ENCODE results near the gene FYB2.

FYB2 gene

DNA sequence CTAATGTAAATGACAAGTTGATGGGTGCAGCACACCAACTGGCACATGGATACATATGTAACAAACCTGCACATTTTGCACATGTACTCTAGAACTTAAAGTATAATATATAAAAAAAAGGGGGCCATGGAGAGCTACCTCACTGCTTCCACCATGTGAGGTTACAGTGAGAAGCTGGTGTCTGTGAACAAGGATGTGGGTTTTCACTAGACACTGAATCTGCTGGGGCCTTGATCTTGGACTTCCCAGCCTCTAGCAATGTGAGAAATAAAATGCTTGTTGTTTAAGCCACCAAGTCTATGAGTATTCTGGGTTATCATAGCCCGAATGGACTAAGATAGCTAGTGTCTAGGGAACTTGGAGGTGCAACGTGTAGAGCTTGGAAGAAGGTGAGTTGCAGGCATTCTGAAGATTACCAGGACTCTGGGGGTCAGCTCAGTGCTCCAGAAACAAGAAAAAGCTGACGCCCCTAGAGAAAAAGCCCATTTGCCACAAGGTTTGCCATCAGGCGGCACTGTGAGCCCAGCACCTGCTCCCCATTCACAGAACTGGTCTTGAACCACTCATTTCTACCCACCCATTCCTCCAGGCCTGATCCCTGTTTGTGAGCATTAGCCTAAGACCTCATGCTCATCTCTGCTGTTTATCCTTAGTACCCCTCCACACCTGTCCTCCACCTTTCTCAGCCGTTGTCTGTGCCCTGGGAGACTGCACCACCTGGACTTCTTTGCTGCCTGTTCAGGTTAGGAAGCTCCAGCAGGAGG lies 15.1 kb upstream of the FYB2 start:
- DNase-seq, result no peak

DNA sequence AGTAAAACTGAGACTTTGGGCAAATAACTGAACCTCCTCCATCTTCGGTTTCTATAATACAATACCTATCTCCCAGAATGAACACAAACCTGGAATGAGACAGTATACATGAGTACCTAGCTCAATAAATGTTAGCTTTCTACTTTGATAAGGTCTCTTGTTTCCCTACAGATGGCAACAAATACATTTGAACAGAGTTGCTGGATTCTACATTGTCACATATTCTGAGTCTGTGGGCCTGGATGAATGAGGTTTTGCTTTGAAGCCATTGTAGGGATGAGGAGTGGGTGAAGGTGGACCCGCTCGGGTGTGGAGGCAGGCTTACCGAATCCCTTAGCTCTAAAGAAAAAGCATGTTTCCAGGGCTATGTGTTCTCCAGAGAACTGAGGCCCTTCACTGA lies 13.9 kb upstream of the FYB2 start:
- DNase-seq, result no peak

DNA sequence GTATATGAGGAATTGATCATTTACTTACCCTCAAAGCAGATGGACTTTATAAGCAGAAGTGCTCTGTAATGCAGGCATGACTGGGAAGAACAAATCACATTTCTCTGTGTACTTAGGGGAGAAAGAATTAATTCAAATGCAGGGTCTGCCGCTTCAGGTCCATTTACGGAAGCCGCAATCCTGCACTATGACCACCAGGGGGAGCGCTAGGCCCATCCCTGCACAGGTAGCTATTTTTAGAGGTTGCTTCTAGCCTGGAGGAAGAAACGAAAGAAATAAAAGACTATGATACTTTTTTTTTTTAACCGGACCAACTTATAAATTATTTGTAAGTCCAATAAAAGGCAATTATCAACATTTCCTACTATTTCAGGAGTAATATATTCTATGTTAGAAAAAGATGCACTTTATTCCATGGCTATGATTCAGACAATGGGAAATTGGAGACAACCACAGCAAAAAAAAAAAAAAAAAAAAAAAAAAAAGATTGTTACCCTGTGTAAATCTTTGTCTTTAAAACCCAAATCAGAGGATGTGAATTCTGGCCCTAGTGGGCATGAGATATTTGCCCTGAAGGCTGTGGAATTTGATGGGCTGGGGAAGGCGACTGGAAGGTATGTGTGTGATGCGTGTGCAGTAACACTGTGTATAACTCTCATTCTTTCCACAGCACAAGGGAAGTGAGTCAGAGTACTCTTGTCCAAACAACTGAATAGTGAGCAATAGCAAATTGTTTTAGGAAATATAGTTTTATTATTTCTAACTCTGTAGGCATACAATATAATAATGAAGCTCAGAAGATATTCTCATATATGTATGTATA lies 12.9 kb upstream of the FYB2 start:
- DNase-seq, result peak; percentile 15 to 42 (median 36)

DNA sequence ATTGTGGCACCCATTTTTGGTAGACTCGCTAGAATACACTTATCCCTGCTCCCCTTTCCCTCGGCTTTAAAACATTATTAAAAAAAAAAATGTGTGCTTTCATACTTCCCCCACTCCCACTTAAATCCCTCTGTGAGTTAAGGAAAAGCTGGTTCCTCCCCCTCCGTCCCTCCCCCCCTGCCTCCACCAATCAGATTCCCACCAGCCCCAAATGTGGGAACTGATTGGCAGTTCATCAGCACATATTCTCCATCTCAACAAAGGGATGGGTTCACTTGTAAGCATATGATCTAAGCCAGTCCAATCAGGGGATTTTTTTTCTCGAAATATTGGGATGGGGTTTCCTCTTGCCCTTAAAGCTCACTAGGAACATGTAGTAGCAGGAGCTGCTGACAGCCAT lies 10.8 kb upstream of the FYB2 start:
- DNase-seq, result no peak

DNA sequence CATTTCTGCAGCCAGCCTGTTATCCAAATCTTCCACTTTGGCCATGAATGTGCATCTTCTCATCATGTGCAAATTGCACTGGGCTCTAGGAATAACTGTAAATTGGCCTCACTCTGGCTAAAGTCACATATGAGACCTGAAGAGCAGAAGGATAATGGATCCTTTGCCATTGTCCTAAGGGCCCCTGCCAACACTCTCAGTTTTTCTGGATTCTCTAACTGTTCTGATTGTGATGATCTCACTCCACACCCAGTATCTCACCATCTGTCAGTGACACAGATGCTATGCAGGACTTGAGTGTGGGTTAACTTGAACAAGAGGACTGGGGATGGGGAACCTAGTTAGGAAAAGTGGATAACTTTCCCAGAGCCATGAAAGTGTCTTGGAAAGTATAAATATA lies 8.5 kb upstream of the FYB2 start:
- no peak for DNase-seq

DNA sequence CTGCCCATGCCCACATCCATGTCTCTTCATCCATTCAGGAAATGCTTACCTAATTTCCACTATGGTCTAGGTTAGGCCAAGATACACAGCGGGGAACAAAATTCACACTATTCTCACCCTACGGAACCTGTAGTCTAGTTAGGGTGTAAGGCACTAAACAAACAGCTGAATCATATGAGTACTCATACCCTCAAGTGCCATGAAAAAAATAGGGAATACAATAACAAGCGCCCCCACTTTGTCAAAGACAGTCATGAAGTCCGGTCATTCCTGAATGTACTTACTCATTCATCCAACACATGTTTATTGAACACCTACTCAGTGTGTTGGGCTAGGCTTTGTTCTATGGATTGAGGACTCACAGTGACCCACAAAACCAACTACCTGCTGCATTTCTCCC lies 6.2 kb upstream of the FYB2 start:
- DNase-seq, result no peak

DNA sequence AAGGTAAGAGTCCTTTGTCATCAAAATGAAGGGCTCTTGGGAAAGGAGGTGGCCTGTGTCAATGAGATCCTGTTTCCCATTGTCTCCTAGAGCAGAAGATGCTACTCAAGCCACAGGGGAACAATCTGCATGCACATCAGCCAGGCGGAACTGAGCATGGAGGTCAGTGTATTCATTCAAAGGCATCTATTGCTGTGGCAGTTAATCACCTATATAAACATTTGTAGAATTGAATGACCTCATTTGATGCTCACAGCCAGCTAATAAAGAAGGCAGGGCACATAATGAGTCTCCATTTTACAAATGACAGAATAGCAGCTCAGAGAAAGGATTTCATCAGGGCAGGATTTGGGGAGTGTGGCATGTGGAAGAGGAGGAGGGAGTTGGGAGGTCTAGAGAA lies 5.7 kb upstream of the FYB2 start:
- DNase-seq, result no peak

DNA sequence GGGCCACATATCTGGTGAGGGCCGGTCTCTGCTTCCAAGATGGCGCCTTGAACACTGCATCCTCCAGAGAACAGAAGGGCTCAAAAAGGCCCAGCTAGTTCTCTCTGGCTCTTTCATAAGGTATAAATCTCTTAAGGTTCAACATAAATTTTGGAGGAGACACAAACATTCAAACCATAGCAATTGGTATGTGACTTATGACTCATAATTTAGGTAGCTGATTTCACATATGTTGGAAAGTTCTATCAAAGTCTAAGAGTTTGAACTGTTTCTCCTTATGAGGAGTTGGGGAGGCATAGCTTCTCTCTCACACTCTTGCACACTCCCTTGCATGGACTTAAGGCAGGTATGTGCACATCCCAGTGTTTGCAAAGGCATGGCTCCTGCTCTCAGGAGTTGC lies 5.1 kb upstream of the FYB2 start:
- no peak for DNase-seq

DNA sequence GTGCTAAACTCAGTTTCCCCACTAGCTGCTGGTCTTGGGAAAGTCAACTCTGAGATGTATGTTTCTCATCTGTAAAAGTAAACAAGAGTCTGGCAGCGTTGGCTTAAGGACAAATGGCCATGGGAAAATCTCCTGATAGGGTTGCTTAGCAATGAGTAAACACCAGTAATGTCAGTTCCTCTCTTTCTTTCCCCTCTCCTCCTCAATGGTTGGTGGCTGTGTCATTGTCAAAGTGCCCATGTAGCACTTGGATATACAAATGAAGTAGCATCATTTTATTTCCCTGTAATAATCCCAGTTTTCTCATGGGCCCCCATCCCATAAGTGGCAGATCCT lies 2.2 kb upstream of the FYB2 start:
- no peak for DNase-seq

DNA sequence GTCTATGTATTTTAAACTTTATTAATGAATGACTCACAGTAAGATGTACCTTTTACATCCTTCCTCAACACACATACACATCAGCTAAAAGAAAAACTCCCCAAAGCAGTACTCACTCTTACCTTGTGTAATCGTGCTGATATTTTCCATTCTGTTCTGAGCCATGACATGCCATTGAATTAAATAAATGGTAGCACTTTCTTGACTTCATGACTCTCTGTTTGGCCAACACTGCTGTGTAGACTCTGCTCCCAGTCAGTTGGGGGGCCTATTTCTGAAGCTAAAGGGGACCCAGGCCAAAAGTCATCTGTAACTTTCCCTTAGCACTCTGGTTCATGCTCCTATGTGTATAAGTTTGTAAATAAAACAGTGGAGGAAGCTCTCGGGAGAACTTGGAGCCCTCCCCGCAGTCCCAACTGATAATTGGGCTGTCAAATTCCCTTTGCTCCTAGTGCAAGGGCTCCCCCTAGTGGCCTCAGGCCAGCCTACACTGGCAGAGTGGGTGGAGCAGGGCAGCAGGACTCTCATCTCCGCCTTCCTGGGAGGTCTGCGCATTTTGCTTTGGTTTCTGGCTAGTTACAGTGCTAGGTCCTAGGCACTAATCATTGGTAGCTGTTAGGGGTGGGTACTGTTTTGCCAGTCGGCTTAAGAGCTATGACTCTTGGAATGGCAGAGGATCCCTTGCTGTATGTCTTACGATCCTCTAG lies 1.7 kb upstream of the FYB2 start:
- peak; percentile 2 to 52 (median 21) for DNase-seq

DNA sequence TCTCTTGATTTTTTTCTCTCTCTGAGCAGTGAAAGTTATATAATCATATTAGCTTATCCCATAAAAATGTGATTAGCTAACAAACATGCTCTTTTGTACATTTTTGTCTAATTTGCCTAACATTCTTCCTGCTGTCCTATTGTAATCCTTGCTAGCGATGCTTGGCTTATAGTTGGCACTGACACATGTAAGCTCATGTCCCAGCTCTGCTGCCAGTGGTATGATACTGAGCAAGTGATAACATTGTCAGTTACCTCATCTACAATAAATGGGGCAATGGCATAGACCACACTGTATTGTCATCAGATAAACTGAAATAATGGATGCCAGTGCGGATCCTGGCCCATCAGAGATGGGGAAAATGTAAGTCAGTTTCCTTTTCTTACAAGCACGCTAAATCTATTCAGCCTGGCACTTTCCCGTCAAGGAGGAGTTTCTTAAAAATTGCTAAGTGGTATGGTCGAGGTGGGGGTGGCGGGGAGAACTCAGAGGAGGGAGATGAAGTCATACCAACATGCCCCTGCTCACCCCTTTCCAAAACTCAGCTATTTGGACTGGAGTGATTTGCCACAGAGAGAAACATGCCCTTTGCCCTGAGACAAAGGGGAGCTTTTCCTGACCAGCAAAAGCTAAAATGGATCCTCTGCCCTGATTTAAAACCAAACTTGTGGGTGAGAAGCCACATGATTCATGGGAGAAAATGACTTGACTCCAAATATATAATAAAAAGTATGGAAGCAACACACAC lies 1.3 kb downstream of the FYB2 start:
- DNase-seq, result no peak

DNA sequence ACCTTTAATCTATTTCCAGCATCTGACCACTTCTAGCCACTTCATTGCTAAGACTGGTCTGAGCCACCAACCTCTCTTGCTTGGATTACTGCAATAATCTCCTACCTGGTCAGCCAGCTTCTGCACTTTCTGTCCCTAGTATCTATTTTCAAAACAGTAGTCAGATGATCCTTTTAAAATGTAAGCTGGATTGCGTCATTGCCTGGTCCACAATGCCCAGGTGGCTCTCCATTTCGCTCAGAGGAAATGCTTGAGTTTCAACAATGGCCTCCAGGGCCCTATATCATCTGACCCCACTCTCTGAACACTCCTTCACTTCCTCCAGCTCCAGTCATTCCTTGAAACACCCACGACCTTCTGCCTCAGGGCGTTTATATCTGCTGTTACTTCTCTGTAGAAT lies 2.3 kb downstream of the FYB2 start:
- no peak for DNase-seq

DNA sequence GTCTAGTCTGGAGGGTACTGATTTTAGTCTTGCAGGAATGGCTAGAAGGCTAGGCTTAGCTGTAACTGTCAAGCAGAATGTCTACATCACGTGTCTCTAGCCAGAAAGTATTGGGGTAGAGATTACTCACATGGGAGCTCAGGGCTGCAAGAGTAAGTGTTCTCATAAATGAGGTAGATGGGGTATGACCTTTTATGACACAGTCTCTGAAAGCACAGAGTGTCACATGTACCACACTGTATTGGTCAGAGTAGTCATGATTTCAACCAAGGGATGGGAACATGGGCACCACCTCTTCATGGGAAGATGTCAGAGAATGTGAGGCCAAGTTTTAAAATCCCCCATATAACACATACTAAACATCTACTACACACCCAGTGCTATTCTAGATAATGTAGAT lies 2.9 kb downstream of the FYB2 start:
- no peak for DNase-seq

DNA sequence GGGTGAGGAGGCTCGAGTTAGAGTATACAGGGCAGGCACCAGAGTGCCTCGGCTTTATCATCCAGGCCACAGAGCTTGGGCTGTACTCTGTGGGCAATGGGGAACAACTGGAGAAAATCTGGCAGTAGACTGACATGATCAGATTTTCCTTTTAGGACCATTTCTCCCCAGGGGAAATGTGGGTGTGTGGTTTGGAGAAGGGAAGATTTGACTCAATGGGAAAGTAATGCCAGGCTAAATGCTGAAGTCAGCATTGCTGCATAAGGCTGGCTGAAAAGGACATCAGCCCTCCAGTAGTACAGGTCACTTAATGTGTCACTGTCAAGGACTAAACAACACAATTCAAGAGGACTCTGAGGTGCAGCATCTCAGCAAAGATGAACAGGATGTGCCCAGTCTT lies 5.0 kb downstream of the FYB2 start:
- DNase-seq, result no peak

DNA sequence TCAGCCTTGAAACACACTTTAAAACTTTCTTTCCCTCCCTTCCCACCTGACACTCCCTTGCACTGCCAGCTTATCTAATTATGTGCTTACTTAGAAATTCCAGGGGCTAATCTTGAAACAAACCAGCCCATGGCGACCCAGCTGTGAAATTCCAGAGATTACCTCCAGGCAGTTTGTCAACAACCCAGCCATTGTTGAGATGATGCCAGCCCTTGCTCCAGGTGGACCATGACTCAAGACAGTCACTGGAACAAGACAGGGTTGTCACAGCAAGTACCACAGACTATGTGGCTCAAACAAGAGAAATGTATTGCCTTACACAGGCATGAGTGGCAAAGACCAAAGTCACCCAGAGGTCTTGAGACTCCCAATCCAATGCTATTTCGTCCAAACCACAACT lies 7.9 kb downstream of the FYB2 start:
- DNase-seq, result no peak

DNA sequence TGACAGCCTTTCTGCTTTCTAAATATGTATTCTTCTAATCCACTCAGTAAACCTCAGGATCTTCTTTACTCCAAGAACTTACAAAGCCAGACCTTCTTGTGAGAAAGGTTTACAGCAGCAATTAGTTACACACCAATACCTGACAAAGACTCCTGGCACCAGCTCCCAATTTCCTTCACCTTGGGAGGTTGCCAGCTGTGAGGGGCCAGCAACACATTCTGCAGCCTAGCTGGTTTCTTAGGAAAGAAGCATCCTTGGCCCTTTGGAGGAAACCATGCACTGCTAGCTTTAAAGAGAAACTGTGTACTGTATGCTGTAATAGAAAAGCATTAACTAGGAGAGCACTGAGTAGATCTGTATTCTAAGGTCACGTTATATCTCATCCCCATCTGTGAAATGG lies 10.8 kb downstream of the FYB2 start:
- DNase-seq, result no peak

DNA sequence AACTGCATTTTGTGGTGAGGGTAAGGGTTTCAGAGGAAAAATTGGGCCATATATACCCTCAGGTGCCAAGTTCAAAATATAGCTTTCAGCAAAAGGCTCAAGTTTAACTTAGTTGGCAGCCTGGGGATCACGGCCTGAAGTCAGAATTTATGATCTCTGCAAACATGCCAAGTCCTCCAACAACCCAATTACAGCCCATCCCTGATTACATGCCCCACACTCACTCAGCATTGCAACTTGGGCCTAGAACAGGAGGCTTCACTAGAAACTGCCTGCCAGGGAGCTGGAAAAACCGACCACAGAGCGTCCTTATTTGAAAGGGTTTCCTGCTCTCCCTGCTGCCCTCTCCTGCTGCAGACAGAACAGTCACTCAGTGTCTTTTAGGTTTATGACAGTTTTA lies 12.4 kb downstream of the FYB2 start:
- no peak for DNase-seq

DNA sequence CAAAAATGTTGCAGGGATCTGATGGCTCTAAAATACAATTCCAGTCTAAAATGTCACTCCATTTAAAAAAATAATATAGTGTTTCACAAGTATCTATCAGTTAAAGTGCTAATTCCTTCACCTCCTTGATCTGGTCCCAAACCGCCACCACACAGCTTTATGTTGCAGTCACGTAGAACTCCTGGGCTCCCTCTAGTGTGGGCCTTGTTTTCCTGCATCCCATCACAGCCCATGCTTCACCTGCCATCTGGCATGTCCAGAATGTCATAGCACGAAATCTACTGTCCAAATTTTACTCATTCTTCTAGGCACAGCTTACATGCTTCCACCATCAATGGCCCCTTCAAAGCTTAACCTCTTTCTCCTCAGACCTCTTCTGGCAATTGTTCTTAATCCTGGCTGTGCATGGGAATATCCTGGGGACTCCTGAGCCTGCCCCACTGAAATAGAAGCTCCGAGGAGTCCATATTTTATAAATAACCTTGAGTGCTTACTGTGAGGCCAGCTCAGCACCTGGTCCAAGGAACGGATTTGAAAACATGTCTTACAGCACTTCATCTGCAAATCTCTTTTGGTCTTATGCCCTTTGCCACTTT lies 15.5 kb downstream of the FYB2 start:
- DNase-seq, result no peak

DNA sequence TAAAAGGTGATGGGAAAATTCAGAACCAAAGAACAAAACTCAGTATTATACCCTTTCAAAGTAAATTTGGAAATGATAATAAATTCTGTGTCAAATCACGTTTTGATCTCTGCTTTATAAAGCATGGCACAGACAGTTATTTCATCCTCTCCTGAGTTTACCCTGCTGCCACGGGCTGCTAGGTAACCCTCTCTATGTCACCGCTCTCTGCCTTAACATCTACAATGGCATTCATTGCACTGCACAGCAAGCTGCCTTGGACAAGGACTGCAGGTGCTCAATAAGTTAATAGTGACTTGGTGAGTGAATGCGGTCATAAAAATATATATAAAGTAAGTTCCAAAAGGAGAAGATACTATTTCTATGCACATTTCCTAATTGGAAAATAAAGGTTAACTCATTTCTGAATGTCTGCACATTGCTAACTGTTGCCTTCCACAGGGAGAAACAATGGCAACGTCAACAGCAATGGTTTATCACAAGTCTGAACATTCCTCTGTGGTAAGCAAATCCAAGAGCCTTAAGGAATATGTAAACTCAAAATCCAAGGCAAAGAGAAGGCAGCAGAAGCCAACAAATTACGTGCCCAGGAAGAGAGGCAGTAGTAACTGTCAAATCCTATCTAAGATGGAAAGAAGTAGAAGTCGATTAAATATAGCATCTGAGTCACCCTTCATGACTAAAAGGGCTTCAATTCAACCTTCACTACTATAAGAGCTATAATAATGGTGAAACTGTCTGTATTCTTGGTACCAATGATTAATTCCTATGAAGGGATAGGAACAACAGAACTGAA lies 19.4 kb downstream of the FYB2 start:
- DNase-seq, result no peak

DNA sequence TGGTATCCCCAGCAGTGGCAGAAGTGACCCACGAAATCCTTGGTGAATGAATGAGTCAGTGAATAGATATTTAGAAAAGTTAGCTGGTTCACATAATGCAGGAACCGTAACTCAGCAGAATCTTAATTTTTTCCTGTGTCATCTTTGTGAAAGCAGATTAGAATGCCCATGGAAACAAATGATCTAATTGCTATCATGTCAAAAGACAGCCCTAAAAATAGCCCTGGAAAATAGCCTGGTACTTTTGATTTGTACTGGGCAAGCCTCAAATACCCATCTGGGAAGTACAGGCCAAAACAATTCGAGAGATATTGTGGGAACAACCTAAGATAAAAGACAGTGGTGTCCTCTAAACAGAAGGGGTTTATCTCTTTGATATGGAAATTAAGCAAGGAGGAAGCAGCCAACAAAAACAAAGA lies 21.1 kb downstream of the FYB2 start:
- DNase-seq, result no peak

DNA sequence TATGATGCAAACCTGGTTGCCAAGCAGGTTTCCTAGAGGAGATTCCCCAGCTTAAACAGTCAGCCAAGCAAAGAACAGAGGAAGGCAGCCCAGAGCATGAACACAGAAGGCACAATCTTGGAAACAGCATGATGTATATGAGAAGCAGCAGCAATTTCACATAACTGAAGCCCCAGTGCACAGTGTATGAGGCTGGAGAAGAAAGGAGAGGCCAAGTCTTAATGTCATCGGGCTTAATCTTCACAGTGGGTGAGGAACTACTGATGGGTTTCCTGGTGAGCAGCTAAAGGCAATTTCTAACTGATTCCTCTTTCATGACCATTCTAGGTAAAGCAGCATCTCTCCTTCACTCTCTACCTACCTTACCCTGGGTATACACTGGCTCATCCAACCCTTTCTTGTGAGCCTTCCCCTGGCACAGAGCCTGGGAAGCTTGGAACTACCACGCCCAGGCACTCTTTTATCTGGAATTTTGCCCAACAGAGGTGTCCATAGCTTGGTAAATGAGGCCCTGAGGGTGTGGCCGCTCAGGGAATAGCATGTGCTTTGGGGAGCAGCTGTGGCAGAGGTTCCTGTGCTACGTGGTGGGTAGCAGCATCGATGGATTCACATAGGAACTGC lies 22.0 kb downstream of the FYB2 start:
- DNase-seq, result no peak

DNA sequence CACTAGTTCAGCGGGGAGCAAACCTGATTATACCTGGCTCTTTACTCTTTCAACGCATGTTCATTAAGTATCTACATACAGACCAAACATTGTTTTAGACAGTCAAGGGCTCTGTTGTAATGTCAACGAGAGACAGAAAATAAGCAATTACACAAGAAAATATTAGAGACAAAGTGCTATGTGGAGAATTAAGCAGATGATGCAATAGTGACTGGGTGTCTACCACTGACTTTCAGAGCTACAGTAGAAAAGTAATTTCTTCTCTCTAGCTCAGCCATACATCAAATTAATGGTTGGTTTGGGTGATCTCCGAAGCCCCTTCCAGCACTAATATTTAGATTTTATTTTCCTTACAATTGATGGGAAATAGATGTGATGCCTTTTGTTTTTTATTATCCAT lies 23.3 kb downstream of the FYB2 start:
- DNase-seq, result no peak

Data from activated CD4-positive, CD25-positive, alpha-beta regulatory T cell (primary cell).